22Rv1 (cell line): ENCODE results near the gene CENPH.
"Not testable (repeated sequence)": the region's sequence is repeated elsewhere in the genome, so short reads cannot be mapped to it uniquely, and the experiment has no call there.

Experiments used
- H3K27ac ChIP-seq: fragments of 450-650 bp; 2 replicates; pipeline ENCODE4 v1.5.1; 2017
- ZFX ChIP-seq: fragments of 450-650 bp; IDR thresholded peaks from 2 replicates; pipeline ENCODE4 v1.6.1; 2017; ENCODE audit warnings: antibody characterized with exemption, borderline replicate concordance
- TF ChIP-seq, protein P1 (sequence below): fragments of 450-650 bp; IDR thresholded peaks from 2 replicates; pipeline ENCODE4 v1.5.1; 2017; ENCODE audit warnings: mild to moderate bottlenecking

The CENPH gene

DNA sequence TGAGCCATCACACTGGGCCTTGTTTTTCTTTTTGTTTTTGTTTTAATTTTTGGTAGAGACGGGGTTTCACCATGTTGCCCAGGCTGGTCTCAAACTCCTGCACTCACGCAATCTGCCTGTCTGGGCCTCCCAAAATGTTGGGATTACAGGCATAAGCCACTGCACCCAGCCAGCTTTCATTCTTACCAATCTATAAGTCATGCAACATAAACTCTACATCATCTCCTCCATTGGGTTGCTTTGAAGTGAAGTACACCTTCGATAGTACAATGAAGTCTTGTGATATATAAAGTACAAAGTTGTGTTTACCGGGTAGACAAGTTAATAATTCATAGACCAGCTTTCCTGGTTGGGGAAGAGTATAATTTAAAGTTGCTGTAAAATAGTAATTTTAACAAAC lies 36.5 kb downstream of the CENPH start:
- TF ChIP-seq, protein P1, sequence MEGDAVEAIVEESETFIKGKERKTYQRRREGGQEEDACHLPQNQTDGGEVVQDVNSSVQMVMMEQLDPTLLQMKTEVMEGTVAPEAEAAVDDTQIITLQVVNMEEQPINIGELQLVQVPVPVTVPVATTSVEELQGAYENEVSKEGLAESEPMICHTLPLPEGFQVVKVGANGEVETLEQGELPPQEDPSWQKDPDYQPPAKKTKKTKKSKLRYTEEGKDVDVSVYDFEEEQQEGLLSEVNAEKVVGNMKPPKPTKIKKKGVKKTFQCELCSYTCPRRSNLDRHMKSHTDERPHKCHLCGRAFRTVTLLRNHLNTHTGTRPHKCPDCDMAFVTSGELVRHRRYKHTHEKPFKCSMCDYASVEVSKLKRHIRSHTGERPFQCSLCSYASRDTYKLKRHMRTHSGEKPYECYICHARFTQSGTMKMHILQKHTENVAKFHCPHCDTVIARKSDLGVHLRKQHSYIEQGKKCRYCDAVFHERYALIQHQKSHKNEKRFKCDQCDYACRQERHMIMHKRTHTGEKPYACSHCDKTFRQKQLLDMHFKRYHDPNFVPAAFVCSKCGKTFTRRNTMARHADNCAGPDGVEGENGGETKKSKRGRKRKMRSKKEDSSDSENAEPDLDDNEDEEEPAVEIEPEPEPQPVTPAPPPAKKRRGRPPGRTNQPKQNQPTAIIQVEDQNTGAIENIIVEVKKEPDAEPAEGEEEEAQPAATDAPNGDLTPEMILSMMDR: no peak
- TF ChIP-seq ZFX: no peak
- no peak overlapping the region for H3K27ac ChIP-seq

DNA sequence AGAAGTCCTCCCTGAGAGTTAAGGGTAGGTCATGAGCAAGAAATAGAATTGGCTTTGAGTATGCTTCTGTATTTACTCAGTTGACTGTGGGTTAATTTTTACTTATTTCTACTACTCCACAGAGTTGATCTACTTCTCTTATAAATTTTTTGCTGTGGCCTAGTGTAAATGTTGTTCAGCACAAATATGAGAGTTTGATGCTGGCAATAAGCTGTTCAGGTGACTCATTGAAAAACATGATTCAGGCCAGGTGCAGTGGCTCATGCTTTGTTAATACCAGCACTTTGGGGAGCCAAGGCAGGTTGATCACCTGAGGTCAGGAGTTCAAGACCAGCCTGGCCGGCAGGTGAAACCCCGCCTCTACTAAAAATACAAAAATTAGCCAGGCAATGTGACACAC lies 40.8 kb downstream of the CENPH start:
- TF ChIP-seq, protein P1: no peak
- TF ChIP-seq ZFX: no peak
- H3K27ac ChIP-seq: no peak overlapping the region

DNA sequence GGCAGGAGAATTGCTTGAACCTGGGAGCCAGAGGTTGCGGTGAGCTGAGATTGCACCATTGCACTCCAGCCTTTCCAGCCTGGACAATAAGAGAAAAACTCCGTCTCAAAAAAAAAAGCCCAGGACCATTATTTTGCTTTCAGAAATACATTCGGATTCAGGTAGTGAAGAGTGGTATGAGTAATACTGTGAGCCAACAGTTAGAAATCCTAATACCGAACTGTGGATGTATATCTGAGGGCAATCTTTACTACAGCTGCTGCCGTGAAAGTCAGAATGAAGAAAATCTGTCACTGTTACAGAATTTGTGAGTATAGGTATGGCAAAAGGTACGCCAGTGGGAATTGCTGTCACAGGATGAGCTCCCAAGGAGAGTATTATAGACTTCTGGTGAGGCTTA lies 41.9 kb downstream of the CENPH start:
- H3K27ac ChIP-seq: no peak overlapping the region
- TF ChIP-seq ZFX: no peak
- TF ChIP-seq, protein P1: no peak

DNA sequence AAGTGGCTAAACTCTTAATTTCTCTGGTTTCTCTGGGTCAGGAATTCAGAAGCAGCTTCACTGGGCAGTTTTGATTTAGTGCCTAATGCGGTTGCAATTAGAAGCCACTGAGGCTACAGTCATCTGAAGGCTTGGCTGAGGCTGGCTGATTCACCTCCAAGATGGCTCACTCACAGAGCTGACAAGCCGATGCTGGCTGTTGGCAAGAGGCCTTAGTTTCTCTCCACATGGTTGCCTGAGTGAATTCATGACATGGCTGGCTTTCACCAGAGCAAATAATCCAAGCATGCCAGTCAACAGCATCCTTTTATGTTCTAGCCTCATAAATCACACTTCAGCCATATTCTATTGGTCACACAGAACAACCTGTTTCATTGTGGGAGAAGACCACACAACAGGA lies 42.5 kb downstream of the CENPH start:
- H3K27ac ChIP-seq: no peak overlapping the region

DNA sequence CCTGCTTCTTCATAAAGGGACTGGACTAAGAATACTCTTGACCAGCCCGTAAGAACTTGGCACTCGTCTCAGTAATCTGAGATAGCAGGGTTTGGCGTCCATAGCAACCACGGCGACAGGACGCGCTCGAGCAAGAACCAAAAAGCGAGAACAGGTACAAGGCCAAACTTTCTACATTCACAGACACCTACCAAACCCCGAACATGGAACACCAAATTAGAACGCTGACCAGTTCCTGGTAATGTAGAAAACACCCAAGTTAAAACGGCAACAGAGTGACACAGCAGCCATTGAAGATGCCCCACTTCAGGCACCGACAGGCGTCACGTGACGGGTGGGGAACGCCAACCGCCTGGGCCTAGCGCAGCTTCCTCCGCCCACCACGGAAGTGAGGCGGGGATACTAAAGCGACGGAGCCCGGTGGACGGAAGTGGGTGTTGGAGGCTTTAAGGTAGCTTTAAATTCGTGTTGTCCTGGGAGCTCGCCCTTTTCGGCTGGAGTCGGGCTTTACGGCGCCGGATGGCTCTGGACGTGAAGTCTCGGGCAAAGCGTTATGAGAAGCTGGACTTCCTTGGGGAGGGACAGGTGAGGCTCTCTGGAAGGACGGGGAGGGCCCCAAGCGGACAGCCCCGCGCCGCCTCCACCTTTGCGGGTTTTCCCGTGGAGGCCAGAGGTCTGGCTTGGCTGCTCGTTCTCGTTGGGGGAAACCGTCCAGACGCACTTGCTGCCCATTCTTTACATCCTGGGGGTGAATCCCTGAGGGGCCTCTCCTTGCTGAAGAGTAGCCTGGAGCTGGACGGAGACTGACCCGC lies 45.3 kb downstream of the CENPH start, which contains the start of gene CDK7:
CDK7 (plus strand) TSS at position 430 of the 812 bp plus-strand sequence; CDS start at position 520, 90 bp downstream.
- TF ChIP-seq, protein P1: no peak
- TF ChIP-seq ZFX: no peak
- peak within 1 kb of the TSS; percentile 80 for H3K27ac ChIP-seq

More for the DNA sequence above, 42.5 kb downstream of the CENPH start:
- no peak for TF ChIP-seq ZFX
- TF ChIP-seq, protein P1: no peak

DNA sequence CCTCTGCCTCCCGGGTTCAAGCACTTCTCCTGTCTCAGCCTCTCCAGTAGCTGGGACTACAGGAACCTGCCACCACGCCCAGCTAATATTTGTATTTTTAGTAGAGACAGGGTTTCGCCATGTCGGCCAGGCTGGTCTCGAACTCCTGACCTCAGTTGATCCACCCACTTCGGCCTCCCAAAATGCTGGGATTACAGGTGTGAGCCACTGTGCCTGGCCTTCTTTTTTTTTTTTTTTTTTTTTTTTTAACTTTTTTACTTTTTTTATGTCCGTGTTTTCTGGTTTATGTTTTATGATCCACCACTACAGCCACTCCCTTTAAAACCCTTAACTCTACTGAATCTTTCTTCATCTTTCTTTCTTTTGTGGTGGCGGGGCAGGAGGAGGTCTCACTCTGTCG lies 47.4 kb downstream of the CENPH start:
- not testable (repeated sequence) for H3K27ac ChIP-seq

DNA sequence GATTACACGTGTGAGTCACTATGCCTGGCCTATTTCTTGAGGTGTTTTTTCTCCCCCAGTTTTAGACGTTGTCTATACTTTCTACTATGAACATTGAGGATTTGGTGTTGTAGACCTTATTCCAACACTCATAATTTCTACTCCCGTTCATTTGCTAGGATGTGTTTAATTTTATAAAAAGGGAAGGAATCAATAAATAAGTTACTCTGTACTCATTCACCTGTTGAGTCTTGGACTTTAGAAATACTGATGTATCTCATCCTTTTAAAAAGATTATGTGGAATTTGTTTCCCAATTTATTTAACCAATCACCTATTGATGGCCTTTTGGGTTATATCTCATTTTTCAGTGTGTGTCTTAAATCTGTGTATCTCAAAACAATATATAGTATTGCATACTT lies 48.5 kb downstream of the CENPH start:
- TF ChIP-seq, protein P1: no peak
- TF ChIP-seq ZFX: no peak
- H3K27ac ChIP-seq: no peak overlapping the region

DNA sequence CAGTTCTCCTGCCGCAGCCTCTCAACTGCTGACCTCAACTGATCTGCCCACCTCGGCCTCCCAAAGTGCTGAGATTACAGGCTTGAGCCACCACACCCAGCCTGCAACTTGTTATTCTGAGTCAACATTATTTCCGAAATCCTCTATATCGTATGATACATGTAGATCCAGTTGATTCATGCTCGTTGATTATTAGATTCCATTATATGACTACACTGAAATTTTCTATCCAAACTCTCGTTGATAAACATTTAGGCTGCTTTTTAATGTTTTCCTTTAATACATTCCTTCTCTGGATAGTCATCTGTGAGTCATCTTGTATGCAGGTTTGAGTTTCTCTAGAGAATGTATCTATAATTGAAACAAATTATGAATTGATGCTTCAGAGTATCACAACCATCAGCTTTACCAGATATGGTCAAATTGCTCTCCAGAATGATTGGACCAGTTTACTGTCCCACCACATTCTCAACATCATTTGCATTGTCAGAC lies 49.4 kb downstream of the CENPH start:
- TF ChIP-seq, protein P1: no peak
- TF ChIP-seq ZFX: no peak
- H3K27ac ChIP-seq: no peak overlapping the region
